ENCODE measurements around the gene GJA4. TPM values are rescaled to one million over a fixed set of nuclear protein-coding genes. Genes with fewer than 3 reads are reported as not detected.

Gene GJA4
- total RNA-seq, 1 experiment from 2014 or later = not detected

- Histone ChIP-seq H3K4me1 (ENCODE audit: control insufficient read depth in 1 of 2, insufficient read depth in 2 of 2, low read length in 2 of 2) (peaks cover 25 to 47% of the 10 kb centered on the region in 2 experiments), H3K9me2 (ENCODE audit: insufficient read depth) (no peaks in the 10 kb centered on the region), H2AFZ (ENCODE audit: low read depth, low read length, poor library complexity, severe bottlenecking) (no peak within 1 kb of the TSS), H3K27ac (ENCODE audit: low read depth, low read length) (peak within 1 kb of the TSS; percentile 74), H4K20me1 (ENCODE audit: insufficient read depth) (no peaks in the 10 kb centered on the region), H3K4me3 (replicated peaks in 1 of 2; ENCODE audit: low read depth in 1 of 2, low read length in 2 of 2) (peak within 1 kb of the TSS; percentile 46 to 52), H3K9ac (ENCODE audit: low read length) (peak within 1 kb of the TSS; percentile 52), H3K9me3 (ENCODE audit: control insufficient read depth in 1 of 2, insufficient read depth in 1 of 2, low read depth in 1 of 2, low read length in 2 of 2) (no peaks in the 10 kb centered on the region), H3K79me2 (ENCODE audit: insufficient read depth, low read length) (no peaks in the 10 kb centered on the region), H3K36me3 (ENCODE audit: control insufficient read depth in 1 of 2, insufficient read depth in 2 of 2, low read length in 2 of 2) (no peaks in the 10 kb centered on the region), H3K27me3 (ENCODE audit: insufficient read depth, low read length) (no peaks in the 10 kb centered on the region), H3K4me2 (ENCODE audit: low read length) (peak within 1 kb of the TSS; percentile 75)
- CTCF ChIA-PET = interaction anchor here (0.6 to 1.7 kb wide), 4 partner anchors 12 to 1122 kb away, joined by 3 to 9 read pairs (median 4); no protein-coding TSS in a partner anchor
- RAD21 ChIA-PET (ENCODE audit: low non-redundant PET in 1 of 2, low total read pairs in 2 of 2, uncharacterized antibody in 2 of 2, unreplicated experiment in 2 of 2) = interaction anchor here in 1 of 2 experiments (1.4 kb wide), 1 partner anchor 12 kb away, joined by 5 read pairs; no protein-coding TSS in a partner anchor
- no TSS peak for BruUV-seq (replicated peaks)
- POLR2A ChIA-PET = interaction anchor here (0.8 to 1.5 kb wide), 5 partner anchors 13 to 26 kb away, joined by 3 to 5 read pairs (median 3); partner anchors contain the start of gene GJB3
- DNase-seq (ENCODE audit: low read depth, low spot score) (peak; percentile 31), ATAC-seq (peak; percentile 86)
- intact Hi-C loops (cut with micrococcal nuclease) = no loop called here
- TF ChIP-seq MAX (IDR thresholded peaks at IDR 0.05) (no peak), POLR2AphosphoS5 (IDR thresholded peaks at IDR 0.05; ENCODE audit: low read depth, low read length) (peak; percentile 60), CTCF (IDR thresholded peaks at IDR 0.05 in 2 of 3, conservative IDR thresholded peaks at IDR 0.05 in 1 of 3; ENCODE audit: borderline replicate concordance in 1 of 3, insufficient read depth in 1 of 3, low read depth in 2 of 3, low read length in 2 of 3) (no peak), ATF3 (IDR thresholded peaks at IDR 0.05) (no peak), ZFX (IDR thresholded peaks at IDR 0.05) (0 out of 2 replicates have a peak, but pooled peaks have one; percentile 32), TCF7L2 (IDR thresholded peaks at IDR 0.05; ENCODE audit: borderline replicate concordance, extremely low read depth, insufficient read depth, insufficient read length) (no peak), ZBTB33 (IDR thresholded peaks at IDR 0.05; ENCODE audit: extremely low read depth, insufficient replicate concordance, low read length) (no peak)
Measured at GRCh38 chr1:34754964-34755637, 37.7 kb upstream of the GJA4 start, which contains the start of gene GJB5. Gene GJB5, plus strand, starts transcription at chr1:34755047. Its CDS starts 2,284 bp downstream, at chr1:34757331.
